IPS DF 4.7 (cell line): ENCODE results near the gene PRR14.
"Not testable (repeated sequence)": the region's sequence is repeated elsewhere in the genome, so short reads cannot be mapped to it uniquely, and the experiment has no call there.

Experiments used
- DNase-seq: peaks from one replicate; pipeline ENCODE4 v3.0.0-alpha.2; 2013; ENCODE audit warnings: low spot score; ENCODE audit errors: extremely low read depth

PRR14 gene

DNA sequence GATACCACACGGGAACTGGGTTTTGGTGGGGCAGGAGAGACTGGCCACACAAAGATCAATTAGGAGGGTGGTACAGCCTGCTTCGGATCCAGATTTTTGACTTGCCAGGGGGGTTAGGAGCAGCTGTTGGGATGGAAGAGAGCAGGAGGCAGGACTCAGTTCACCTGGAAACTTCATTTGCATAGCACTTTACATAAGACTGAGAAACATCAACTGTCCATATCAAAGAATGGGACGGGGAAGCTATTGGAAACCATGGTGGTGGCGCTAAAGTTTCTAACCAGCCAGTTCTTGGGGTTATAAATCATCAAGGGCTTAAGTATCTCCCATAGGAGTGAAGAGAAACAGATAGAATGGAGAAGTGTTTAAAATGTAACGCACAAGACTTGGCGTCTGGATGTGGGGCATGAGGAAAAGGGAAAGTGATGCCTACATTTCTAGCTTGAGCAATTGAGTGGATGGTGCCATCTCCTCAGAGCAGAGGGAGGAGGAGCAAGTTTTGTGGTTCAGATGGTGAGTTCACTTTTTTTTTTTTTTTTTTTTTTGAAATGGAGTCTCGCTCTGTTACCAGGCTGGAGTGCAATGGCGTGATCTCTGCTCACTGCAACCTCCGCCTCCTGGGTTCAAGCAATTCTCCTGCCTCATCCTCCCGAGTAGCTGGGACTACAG, 41.8 kb downstream of the PRR14 start:
- DNase-seq: no peak

DNA sequence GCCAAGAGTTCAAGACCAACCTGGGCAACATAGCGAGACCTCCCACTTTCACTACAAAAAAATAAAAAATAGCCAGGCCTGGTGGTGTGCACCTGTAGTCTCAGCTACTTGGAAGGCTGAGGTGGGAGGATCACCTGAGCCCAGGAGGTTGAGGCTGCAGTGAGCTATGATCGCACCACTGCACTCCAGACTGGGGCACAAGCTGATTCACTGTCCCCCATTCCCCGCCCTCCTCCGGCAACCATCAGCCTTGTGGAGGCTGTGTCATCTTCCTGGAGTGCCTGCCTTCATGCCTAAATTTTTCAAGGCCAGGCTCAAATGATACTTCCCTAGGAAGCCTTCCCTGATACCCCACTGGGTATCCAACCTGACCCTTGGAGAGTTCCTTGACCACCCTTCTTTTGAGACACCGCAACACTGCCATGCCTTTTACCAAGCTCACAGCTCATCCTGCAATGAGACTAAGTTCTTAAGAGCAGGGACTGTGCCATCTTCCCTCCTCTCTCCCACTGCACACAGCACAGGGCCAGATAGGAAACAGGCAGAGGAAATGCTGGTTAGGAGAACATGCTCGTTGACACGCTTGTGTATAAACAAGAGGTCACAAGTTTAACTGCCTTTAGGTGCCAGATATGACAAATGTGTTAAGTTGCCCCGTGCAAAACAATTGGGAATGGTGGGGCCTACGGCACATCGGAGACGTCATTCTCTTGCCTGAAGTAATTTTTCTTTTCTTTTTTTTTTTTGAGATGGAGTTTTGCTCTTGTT, 44.4 kb downstream of the PRR14 start:
- DNase-seq: no peak

DNA sequence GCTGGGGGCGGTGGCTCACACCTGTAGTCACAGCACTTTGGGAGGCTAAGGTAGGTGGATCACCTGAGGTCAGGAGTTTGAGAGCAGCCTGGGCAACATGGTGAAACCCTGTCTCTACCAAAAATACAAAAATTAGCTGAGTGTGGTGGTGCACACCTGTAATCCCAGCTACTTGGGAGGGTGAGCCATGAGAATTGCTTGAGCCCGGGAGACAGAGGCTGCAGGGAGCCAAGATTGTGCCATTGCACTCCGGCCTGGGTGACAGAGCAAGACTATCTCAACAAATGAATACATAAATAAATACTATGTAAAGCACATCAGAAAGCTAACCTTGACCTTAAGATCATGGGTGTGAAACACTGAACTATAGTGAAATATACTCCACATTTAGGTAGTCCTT, 45.9 kb downstream of the PRR14 start:
- not testable (repeated sequence) for DNase-seq

DNA sequence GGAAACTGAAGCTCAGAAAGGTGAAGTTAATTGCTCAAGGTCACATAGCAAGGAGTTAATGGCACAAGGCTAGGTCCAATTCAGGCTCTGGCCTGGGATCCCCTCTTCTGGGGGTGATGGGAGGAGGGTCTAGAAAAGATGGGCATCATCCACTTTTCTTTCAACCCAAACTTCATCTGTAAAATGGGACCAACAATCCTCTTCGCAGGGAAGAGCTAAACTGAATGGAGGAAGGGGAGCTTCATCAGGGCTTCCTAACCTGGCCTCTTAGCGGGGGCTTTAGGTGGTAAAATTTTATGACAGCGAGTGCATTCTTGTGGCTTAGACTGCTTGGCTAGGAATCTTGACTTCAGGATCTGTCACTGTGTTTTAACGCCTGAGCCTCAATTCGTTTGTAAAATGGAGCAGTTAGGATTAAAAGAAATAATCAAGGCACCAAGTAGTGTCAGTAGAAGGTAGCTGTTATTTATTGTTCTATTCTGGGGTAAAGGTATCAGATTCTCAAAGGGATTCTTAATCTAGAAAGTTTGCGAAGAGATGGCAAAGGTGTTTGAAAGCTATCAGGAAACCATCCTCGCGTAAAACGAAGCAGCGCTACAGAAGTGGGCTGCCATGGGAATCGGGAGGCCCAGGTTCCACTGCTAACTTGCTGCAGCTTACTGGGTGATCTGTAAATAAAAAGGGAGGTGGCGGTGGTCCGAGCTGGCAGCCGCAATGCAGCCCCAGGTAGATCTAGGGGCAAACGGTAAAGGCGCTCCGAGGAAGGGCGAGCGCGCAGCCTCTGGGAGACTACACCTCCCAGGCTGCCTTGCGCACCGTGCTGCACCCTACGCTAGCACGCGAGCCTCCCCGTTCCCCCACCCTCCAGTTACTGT, 46.7 kb downstream of the PRR14 start:
- no peak for DNase-seq

DNA sequence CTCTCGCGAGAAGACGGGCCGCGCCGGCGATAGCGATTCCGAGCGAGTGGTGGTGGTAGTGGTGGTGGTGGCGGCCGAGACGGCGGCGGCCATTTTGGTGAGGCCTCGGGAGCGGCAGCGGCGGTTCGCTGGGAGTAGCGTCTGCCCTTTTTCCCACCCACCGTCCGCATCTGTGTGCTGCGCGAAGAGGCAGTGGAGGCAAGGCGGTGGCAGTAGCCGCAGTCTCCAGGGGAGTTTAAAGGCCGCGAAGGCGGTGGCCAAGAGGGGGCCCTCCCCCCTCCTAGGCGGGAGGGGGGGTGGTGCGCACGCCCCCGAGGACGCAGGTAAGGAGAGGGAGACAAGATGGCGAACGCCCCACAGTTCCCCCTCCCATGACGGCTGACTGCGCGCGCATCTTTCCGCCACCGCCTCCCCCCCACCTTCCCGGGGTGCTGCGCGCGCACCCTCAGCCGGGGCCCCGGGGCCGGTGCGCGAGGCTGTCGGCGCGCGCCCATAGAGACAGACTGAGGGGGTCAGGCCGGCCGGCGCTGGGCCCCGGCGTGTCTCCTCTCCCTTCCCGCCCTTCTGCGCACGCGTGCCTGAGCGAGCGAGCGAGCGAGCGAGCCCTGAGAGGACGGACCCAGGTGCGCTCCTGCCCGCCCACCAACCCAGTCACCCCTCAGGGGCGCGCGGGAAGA, 47.5 kb downstream of the PRR14 start:
- DNase-seq: no peak

DNA sequence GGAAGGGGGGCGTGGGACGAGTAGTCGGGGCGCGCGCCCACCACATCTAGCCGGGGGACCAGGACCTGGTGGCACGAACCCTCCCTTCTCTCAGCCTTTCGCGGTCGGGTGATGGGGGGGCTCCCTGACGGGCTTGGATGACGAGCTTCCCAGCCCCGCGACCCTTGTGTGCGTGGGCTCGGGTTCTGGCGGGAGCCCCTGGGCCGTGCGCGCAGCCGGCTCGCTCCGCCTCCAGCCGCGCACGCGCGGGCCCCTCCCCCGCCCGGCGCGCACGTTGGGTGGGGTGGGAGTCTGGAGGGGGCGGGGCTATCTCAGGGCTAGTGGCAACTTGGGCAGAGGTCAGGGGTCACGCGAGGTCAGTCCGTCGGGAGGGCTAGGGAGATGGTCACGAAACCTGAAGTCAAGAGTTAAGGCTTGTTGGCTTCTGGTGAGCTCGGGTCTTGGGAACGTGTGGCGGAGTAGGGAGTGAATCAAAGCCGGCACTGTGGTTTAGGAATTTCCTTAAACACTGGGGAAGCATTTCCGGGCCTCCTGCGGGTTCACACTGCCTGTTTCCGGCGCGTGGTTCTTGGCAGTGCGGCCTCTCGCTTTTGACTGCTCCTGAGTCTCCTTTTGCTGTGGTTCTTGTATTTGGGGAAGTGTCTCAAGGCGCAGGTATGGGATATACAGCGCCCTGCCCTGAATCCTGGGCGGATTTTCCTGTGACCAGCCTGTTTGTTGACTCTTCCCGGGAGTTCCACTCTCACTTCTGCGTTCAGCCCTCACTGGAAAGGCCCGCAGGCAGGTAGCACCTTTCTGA, 48.3 kb downstream of the PRR14 start, which contains the start of gene SRCAP:
SRCAP (plus strand) TSS at position 356 of the 799 bp plus-strand sequence. CDS start 1,654 bp downstream, outside the sequence.
- DNase-seq: no peak

DNA sequence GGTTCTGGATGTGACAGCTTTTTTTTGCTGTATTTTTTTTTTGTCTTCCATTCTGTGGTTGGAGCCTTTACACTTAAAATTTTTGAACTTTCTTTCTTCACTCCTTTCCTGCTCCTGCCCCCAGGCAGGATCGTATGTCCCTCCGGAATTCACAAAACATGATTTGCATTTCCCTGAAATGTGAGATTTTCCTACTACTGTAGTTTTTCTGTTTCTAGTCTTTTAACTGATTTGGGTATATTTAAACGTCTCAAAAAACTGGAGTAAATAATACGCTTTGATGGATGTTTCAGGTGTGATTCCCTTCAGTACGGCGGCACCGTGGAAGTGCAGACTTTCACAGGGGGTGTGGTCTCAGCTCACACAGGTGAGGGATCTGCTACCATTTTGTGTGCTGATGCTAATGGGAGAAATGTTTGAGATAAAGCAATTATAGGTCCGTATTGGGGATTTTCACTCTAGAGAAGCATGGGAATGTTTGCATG, 48.9 kb downstream of the PRR14 start:
- DNase-seq: no peak

DNA sequence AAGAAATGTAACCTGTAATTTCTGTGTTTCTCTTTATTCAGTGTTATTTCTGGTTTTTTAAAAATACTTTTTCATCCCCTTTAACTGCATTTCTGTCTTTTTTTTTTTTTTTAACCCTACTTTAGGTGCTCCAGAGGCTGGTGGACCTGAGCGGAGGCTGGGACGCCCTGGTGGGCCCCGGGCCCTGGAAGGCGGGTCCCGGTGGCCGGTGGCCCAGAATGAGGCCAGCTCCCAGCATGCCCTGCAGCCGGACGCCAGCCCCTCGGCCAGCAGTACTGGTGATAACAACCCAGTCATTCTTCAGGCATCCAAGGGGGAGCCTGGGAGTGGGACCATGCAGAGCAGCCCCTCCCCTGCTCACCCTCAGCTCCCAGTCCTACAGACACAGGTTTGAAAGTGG, 49.7 kb downstream of the PRR14 start:
- no peak for DNase-seq

DNA sequence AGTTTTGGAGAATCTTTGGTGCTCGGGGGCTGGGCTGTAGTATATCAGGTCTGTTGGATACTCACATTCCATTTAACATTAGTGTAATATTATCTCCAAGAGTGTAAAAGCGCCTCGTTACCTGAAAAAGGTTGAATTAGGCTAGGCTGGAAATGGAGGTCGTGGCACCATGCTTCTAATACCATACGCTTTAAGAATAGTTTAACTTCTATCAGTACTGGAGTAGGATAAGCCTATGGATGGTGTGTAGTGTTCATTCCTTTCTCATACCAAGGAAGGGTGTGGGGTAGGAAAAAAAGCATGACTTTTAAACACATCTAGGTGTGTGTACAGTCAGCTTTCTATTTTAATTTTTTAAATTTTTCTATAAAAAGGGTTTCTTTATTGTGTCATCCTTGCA, 50.2 kb downstream of the PRR14 start:
- DNase-seq: no peak

DNA sequence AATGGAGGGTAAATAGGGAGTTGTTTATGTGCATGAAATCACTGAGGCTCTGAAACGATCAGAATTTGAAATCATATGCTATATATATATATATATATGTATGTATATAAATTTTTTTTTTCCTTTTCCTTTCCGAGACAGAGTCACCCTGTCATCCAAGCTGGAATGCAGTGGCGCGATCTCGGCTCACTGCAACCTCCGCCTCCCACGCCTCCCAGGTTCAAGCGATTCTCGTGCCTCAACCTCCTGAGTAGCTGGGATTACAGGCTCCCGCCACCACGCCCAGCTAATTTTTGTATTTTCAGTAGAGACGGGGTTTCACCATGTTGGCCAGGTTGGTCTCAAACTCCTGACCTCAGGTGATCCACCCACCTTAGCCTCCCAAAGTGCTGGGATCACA, 52.3 kb downstream of the PRR14 start:
- DNase-seq: not testable (repeated sequence)

DNA sequence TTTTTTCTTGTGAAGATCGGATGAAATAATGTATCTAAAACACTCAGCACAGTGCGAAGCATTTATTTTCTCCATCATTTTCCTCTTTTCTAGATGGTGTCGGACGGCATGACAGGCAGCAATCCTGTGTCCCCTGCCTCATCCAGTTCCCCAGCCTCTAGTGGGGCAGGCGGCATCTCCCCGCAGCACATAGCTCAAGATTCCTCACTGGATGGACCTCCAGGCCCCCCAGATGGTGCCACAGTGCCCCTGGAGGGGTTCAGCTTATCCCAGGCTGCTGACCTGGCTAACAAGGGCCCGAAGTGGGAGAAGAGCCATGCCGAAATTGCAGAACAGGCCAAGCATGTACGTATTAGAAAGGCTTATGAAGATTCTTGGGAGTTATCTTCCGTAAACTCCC, 53.2 kb downstream of the PRR14 start:
- no peak for DNase-seq
